GM18508 (cell line): Measurements from ENCODE around the gene CAGE1.
"Not testable (repeated sequence)": the region's sequence is repeated elsewhere in the genome, so short reads cannot be mapped to it uniquely, and the experiment has no call there.

Experiments used
- ATAC-seq: cut with Tn5 transposase; IDR thresholded peaks from one replicate; pipeline ENCODE4 v1.9.1; 2021; ENCODE audit warnings: moderate number of reproducible peaks; ENCODE audit not compliant: insufficient read depth, unreplicated experiment

The CAGE1 gene

DNA sequence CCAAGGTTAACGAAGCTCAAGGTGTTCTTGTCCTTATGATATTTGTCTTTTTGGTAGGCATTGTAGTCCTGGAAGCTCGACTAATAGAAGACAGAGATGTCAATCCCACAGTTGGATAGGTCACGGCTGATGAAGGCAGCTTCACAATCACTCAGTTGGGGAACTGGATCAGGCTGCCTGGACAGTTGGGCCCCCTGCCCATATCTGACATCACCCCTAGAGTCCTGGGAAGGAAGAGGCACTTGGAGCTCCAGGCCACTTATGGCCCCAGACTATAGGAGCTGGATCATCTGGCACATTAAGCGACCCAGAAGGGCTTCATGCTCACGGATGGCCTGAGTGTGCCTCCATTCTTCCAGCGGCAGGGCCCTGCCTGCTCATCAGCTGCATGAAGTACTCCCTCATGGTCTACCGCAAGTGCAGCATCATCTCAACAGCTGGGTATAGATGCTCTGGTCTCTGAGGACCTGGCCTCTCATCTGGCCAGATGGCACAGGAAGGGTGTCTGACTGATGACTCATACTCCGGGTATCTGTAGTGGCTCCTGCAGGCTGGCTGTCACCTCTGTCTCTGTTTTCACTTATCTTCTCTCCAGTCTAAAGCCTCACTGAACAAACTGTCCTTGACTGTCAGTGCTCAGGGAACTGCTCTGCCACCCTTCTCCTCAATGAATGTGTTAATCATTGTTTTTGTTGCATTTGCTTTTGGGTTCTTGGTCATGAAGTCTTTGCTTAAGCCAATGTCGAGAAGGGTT, 47.4 kb downstream of the CAGE1 start:
- ATAC-seq: no peak

DNA sequence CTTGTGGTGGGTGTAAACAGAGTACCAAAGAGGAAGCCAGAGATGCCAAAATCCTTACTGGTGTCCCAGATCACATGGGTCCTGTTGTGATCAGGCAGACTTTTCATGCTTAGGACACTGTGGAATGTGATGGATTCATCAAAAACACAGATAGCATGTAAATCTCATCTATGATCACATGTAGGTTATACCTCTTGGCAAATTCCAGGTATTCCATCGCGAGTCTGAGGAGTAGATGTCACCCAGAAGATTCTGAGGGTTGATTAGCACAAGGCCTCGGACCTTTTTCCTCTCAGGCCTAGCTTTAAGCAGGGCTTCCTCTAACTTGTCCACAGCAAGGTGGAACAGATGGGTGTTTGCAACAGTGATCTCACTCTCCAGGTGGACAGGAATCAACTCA, 48.3 kb downstream of the CAGE1 start:
- no peak for ATAC-seq

DNA sequence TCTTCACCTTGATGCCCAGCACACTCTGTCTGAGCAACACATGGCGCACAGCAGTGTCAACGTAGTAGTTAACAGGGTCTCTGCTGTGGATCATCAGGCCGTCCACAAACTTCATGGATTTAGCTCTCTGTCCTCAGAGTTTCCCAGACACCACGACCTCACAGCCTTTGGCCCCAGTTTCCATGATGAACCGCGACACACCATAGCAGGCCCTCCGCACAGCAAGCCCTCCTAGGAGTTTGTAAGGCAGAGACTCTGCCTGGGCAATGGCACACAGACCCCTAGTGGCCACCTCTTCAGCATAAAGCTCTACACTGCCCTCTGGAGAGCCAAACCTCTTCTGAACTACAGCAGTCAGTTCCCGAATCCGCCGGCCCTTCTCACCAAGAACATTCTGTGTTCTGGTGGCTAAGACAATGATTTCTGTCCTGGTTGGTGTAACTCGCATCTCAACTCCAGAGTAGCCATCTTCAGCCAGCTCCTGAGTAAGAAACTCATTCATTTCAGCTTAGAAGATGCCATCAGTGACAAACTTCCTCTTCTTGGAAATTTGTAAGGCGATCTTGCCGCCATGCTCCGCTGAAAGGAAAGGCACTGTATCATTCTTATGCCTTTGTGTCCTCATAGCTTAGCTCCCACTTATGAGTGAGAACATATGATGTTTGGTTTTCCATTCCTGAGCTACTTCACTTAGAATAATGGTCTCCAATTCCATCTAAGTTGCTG, 50.4 kb downstream of the CAGE1 start:
- ATAC-seq: not testable (repeated sequence)

DNA sequence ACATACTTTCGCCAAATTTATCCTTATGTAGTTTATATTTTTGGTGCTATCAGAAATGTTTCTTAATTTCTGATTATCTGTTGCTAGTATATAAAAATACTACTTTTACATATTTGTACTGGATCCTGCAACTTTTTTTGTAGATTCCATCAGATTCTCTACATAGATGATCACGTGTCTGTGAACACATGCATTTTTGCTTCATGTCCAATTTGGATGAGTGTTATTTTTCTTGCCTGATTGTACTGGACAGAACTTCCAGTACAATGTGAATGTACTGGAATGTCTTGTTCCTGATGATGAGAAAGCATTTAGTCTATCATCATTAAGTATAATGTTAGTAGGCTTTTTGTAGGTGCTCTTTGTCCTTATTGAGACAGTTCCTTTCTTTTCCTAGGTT, 51.5 kb downstream of the CAGE1 start:
- ATAC-seq: no peak

DNA sequence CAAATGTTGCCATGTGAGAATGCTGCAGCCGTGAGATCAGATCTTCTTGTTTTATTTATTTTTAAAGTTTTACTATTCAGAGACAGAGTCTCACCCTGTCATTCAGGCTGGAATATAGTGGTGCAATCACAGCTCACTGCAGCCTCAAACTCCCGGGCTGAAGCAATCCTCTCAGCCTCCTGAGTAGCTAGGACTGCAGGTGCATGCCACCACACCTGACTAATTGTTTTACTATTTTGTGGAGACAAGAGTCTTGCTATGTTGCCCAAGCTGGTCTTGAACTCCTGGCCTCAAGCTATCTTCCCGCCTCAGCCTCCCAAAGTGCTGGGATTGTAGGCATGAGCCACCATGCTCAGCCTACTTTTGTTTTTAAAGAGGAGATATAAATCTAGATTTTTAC, 54.0 kb downstream of the CAGE1 start:
- no peak for ATAC-seq

DNA sequence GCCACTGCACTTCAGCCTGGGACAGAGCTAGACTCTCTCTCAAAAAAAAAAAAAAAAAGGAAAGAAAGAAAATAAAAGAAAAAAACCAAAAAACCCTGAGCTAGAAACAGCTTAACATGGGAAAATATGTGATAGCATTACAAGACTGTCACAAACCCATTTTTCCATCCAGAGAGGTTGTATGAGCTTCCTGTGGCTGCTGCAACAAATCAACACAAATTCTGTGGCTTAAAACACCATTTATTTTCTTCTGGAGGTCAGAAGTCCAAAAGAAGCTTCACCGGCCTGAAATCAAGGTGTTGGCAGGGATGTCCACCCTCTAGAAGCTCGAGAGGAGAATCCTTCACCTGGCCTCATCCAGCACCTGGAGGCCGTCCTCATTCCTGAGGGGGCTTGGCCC, 54.9 kb downstream of the CAGE1 start:
- no peak for ATAC-seq

DNA sequence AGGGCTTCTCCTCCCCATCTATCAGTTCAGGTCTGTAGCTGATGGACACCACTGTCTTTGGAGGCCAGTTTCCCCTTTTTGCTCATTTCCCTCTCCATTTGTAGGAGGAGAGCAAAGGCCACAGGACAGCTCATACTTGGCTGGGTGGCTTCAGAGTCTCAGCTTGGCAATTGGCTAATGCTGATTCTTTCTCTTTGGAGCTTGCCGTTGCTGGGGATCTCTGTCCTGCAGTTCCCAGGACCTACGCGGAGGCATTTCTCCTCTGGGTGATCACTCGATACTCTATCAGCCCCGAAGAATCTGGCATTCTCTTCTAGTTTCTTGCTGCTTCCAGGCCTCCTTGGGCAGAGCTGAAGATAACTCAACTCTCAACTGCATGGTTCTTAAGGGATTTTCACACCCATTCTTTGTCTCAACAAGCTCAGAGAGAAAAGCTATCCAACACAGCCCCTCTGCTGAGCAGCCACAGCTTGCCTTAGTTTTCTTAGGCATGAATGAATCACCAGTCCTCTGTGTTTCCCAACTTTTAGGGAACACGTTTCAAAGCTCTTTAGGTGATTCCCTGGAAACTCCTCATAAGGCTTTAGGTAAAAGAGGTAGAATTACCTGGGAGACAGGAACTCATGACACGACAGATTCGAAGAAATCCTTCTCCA, 57.3 kb downstream of the CAGE1 start:
- no peak for ATAC-seq

DNA sequence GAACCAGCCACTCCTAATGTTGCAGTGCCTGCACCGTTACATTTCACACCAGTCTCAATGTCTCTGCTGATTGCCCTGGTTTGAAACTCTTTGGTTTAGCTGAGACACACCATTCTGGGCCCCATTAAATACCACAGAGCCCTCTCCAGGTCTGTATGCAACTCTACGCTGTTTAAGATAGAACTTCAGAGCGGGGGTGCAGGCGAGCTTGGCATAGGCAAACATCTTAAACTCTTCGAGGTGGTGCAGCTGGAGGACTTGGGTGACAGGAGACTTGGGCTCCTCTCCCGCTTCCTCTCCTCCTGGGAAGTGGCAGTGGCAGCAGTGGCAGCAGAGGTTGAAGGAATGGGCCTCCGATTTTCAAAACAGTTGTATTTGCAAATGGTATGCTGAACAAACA, 58.1 kb downstream of the CAGE1 start:
- no peak for ATAC-seq

DNA sequence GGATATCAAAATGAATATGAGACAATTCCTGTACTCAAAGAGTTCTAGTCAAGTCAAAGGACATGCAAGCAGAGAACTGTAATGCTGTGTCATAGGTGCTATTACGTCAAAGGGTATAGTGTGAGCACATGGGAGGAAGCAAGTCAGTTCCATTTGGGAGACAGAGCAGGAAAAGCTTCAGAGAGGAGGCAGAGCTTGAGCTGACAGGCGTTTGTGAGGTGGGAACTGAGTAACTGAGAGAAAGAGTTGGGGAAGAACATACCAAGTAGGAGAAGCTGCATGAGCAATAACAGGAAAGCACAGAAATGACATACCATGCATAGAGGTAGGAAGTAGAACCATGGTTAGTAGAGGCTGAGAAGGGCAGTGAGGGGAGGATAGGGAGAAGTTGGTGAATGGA, 61.3 kb downstream of the CAGE1 start:
- no peak for ATAC-seq

DNA sequence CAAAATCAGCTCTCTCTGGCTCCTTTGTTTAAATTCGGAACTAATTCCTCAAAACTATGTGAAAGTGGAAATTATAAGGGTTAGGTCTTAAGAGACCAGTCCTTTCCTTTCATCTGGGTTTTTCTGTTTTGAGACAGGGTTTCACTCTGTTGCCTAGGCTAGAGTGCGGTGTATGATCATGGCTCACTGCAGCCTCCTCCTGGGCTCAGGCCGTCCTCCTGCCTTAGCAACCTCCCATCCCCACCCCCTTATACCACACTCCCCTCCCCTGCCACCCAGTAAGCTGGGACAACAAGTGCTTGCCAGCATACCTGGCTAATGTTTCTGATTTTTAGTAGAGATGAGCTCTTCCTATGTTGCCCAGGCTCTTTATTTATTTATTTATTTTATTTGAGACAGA, 63.8 kb downstream of the CAGE1 start:
- ATAC-seq: no peak

DNA sequence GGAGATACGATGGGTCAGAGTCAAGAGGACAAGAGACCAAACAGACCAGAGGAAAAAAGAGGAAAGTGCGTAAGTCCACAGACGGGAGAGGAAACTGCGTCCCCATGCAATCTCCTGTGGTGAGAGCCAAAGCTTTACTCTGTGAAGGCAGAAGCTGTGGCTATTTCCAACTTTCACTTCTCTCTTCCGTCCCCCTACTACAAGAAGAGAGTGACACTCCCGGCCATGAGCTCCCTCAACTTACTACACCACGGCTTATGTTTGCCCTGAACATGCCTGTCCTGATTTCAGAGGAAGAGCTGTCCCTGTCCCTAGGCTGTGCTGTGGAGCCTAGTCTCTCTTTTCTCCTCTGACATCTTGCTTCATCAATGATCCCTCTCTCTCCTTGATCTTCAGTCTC, 65.0 kb downstream of the CAGE1 start:
- no peak for ATAC-seq

DNA sequence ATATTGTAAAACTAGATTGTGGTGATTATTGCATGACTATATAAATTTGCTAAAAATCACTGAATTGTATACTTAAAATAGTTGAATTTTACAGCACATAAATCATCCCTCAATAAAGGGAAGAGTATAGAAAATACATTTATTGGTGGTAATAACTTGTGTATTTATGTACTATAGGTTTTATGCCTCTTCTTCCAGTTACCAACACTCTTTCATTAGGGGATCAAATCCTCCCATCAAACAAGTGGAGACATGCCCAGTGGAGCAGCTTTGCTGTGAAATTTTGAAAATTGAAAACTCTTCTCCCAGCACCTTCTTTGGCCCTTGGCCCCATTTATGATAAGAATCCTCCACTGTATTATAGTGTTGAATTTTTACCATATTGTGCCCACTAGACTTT, 66.5 kb downstream of the CAGE1 start:
- ATAC-seq: no peak

DNA sequence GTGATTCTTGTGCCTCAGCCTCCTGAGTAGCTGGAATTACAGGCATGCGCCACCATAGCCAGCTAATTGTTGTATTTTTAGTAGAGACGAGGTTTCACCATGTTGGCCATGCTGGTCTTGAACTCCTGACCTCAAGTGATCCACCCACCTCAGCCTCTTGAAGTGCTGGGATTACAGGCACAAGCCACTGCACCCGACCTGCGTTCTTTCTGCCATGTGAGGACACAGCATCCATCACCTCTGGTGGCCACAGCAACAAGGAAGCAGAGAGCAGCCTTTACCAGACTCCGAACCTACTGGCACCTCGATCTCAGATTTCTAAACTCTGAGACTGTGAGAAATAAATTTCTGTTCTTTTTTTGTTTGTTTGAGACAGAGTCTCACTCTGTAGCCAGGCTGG, 67.7 kb downstream of the CAGE1 start:
- not testable (repeated sequence) for ATAC-seq

DNA sequence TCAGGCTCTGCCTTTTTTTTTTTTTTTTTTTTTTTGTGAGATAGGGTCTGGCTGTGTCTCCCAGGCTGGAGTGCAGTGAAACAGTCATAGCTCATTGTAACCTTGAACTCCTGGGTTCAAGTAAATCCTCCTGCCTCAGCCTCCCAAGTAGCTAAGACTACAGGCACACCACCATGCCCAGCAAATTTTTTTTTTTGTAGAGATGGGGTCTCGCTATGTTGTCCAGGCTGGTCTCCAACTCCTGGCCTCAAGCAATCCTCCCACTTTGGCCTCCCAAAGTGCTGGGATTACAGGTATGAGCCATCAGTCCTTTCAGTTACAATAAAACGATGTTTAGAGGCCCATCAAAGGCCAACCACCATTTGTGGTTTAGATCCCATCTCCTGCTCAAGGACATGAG, 70.1 kb downstream of the CAGE1 start:
- not testable (repeated sequence) for ATAC-seq

DNA sequence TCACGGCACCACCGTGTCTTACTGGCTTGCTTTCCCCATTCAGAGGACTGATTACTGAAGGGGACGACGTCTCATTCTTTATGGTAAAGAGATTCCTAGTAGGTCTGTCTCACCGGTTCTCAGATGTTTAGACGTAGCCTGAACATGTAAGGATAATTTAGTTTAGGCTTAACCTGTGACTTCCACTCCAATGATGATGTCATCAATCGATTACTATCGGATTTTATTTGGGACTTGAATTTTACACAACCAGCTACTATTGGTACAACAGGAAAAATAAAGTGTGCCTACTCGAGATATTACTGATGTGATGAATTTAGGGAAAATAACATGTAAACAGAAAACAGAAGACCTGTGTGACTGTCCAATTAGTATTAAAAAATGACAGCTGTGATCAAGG, 72.0 kb downstream of the CAGE1 start:
- no peak for ATAC-seq

DNA sequence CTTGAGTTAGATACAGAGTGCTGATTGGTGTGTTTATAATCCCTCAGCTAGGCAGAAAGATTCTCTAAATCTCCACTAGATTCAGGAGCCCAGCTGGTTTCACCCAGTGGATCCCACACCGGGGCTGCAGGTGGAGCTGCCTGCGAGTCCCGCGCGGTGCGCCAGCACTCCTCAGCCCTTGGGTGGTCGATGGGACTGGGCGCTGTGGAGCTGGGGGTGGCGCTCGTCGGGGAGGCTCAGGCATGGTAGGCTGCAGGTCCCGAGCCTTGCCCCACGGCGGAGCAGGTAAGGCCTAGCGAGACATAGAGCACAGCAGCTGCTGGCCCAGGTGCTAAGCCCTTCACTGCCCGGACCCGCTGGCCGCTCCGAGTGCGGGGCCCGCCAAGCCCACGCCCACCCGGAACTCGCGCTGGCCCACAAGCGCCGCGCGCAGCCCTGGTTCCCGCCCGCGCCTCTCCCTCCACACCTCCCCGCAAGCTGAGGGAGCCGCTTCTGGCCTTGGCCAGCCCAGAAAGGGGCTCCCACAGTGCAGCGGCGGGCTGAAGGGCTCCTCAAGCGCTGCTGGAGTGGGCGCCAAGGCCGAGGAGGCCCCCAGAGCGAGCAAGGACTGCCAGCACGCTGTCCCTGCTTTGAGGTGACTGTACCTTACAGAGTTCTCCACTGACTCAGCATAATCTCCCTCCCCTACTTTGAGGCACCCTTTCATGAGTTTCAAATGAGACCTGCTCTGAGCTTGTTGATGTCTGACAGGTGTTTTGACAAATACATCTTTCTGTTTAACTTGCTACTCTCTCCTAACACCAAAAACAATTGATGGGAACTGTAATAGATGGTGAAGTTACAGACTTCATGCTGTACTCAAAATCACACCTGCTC, 72.6 kb downstream of the CAGE1 start:
- no peak for ATAC-seq

DNA sequence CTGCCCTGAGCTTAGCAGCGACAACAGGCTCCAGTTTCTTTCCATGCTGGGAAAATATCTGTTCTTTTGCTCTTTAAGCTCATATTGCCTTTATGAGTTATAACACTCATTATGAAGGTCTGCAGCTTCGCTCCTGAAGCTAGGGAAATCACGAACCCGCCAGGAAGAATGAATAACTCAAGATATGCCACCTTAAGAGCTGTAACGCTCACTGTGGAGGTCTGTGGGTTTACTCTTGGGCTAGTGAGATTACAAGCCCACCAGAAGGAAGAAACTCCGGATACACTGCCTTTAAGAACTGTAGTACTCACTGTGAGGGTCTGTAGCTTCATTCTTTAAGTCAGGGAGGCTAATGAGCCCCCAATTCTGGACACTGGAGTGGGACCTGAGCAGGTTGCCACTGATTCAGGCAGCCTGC, 73.6 kb downstream of the CAGE1 start:
- no peak for ATAC-seq

DNA sequence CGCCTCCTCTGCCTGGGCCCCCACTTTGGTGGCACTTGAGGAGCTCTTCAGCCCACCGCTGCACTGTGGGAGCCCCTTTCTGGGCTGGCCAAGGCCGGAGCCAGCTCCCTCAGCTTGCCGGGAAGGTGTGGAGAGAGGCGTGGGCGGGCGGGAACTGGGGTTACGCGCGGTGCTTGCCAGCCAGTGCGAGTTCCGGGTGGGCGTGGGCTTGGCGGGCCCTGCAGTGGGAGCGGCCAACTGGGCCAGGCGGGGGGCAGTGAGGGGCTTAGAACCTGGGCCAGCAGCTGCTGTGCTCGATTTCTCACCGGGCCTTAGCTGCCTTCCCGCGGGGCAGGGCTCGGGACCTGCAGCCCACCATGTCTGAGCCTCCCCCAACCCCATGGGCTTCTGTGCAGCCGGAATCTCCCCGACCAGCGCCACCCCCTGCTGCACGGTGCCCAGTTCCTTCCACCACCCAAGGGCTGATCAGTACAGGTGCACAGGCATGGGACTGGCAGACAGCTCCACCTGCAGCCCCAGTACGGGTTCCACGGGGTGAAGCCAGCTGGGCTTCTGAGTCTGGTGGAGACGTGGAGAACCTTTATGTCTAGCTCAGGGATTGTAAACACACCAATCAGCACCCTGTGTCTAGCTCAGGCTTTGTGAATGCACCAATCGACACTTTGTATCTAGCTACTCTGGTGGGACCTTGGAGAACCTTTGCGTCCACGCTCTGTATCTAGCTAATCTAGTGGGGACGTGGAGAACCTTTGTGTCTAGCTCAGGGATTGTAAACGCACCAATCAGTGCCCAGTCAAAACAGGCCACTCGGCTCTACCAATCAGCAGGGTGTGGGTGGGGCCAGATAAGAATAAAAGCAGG, 74.2 kb downstream of the CAGE1 start:
- ATAC-seq: not testable (repeated sequence)

DNA sequence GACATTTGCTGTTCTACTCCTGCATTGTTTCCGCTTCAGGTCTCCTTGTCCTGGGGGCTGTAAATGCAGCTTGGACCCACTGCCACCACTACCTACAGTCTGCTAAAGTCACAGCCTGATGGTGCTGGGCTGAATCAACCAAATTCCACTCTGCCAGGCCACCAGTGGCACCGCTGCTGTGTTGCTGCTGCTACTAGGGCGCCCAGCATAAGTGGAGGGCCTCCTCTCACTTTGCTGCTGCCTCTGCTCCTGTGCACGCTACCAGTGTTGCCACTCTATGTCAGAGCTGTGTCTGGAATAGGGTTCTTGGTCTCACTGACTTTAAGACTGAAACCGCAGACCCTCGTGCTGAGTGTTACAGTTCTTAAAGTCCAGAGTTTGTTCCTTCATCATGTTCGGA, 75.1 kb downstream of the CAGE1 start:
- ATAC-seq: no peak
